AG04450 (cell line): ENCODE data around the gene RFX1. TPM values are rescaled to one million over a fixed set of nuclear protein-coding genes. Genes with fewer than 3 reads are reported as not detected.

Source experiments
- CTCF ChIA-PET: fragments of 300-600, 350-600 bp; formaldehyde crosslinking; extraction: SDS; loops from one replicate; lab custom pipeline; 2022; ENCODE audit warnings: antibody characterized with exemption, inconsistent platforms; lab: Charles Lee
- POLR2A ChIA-PET: fragments of 350-600 bp; formaldehyde crosslinking; extraction: SDS; loops from one replicate; lab custom pipeline; 2021; ENCODE audit warnings: antibody characterized with exemption, inconsistent platforms; lab: Yijun Ruan, JAX
- DNase-seq: peaks from one replicate; pipeline ENCODE4 v3.0.0-alpha.2; 2011; ENCODE audit warnings: low read depth, low spot score
- H3K27ac ChIP-seq: one replicate; pipeline ENCODE4 v1.5.1; 2012; ENCODE audit warnings: low read depth, low read length, control low read depth
- H3K27me3 ChIP-seq: one replicate; pipeline ENCODE4 v1.6.0; 2012; ENCODE audit warnings: low read length; ENCODE audit not compliant: control insufficient read depth, insufficient read depth
- H3K4me3 ChIP-seq: 2 replicates; pipeline ENCODE4 v1.5.1; 2011; ENCODE audit warnings: mild to moderate bottlenecking, low read depth, low read length, control low read depth
- H3K9me3 ChIP-seq: 2 replicates; pipeline ENCODE4 v1.5.1; 2012; ENCODE audit warnings: low read length; ENCODE audit not compliant: control insufficient read depth, insufficient read depth
- polyA plus RNA-seq: library from polyadenylated mRNA; depleted of rRNA; stranded (reverse); fragments of >200 nt; gene quantifications from 2 replicates; pipeline ENCODE4 v1.2.3, GENCODE V29; 2011
- TF ChIP-seq, protein P1 (sequence below): IDR thresholded peaks from 2 replicates; pipeline ENCODE4 v1.5.1; 2011; ENCODE audit warnings: low read depth, low read length, control low read depth, inconsistent platforms

Gene RFX1
- polyA plus RNA-seq, 1 experiment = 0.38 TPM

GRCh38 chr19:13985771-13986347 is 20.3 kb downstream of the RFX1 start:
- Histone ChIP-seq H3K27ac (peak overlapping the region; percentile 61), H3K4me3 (no peak overlapping the region), H3K9me3 (no peaks in the 10 kb centered on the region; the same call in 1 of the 2 replicates), H3K27me3 (no peaks in the 10 kb centered on the region)
- no peak for DNase-seq
- ChIA-PET POLR2A (interaction anchor here (0.5 kb wide), 1 partner anchor 123 kb away, joined by 3 read pairs; no protein-coding TSS in a partner anchor), CTCF (no interaction called here)
- TF ChIP-seq, protein P1, sequence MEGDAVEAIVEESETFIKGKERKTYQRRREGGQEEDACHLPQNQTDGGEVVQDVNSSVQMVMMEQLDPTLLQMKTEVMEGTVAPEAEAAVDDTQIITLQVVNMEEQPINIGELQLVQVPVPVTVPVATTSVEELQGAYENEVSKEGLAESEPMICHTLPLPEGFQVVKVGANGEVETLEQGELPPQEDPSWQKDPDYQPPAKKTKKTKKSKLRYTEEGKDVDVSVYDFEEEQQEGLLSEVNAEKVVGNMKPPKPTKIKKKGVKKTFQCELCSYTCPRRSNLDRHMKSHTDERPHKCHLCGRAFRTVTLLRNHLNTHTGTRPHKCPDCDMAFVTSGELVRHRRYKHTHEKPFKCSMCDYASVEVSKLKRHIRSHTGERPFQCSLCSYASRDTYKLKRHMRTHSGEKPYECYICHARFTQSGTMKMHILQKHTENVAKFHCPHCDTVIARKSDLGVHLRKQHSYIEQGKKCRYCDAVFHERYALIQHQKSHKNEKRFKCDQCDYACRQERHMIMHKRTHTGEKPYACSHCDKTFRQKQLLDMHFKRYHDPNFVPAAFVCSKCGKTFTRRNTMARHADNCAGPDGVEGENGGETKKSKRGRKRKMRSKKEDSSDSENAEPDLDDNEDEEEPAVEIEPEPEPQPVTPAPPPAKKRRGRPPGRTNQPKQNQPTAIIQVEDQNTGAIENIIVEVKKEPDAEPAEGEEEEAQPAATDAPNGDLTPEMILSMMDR = no peak

- POLR2A ChIA-PET = interaction anchor here (0.5 kb wide), 1 partner anchor 123 kb away, joined by 3 read pairs; no protein-coding TSS in a partner anchor
- no peak for DNase-seq
Observed at GRCh38 chr19:13984875-13985741, 21.0 kb downstream of the RFX1 start.

GRCh38 chr19:13984186-13984585 is 21.9 kb downstream of the RFX1 start:
- CTCF ChIA-PET = no interaction called here
- H3K9me3 ChIP-seq = no peaks in the 10 kb centered on the region; the same call in 1 of the 2 replicates
- no peaks in the 10 kb centered on the region for H3K27me3 ChIP-seq
- POLR2A ChIA-PET = no interaction called here
- TF ChIP-seq, protein P1 = no peak
- no peak overlapping the region for H3K27ac ChIP-seq
- H3K4me3 ChIP-seq = no peak overlapping the region
- DNase-seq = no peak

More at GRCh38 chr19:13984875-13985741, 21.0 kb downstream of the RFX1 start:
- Histone ChIP-seq H3K27me3 (no peaks in the 10 kb centered on the region), H3K4me3 (no peak overlapping the region), H3K27ac (no peak overlapping the region), H3K9me3 (no peaks in the 10 kb centered on the region; the same call in 1 of the 2 replicates)
- TF ChIP-seq, protein P1 = no peak
- CTCF ChIA-PET = no interaction called here

DNA sequence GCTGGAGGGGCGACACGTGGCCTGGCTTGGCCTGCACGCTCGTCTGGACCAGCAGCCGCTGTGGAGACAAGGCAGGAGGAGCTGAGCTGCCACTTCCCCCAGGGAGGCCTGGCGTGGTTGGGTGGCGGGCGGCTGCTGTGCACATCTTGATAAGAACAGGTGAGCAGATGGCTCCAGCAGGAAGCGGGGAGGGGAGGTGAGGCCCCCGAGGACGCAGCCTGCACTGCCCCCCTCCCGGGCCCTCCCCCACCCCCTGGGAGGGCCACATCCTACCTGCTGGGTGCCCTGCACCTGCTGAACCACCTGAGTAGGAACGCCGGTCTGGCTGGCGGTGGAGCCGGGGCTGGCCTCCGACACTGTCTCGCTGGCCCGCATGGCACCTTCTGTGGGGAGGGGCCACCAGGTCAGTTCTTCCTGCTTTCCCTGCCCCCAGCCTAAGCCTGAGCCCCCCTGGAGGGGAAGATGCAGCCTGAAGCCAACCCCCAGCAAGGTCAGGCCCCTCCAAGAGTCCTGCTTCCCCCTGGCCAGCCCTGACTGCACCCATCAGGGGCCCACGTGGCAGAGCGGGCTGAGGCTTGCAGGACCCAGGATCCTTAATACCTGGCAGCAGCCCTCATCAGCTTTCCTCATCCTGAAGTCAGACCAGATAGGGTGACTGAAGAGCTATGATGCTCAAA is 22.8 kb downstream of the RFX1 start:
- CTCF ChIA-PET = no interaction called here
- H3K4me3 ChIP-seq = no peak overlapping the region

More for the DNA sequence above, 22.8 kb downstream of the RFX1 start:
- TF ChIP-seq, protein P1 = no peak
- H3K9me3 ChIP-seq = no peaks in the 10 kb centered on the region; the same call in 1 of the 2 replicates
- DNase-seq = no peak
- POLR2A ChIA-PET = no interaction called here
- no peak overlapping the region for H3K27ac ChIP-seq
- no peaks in the 10 kb centered on the region for H3K27me3 ChIP-seq
